Activated T-helper 9 cell treated with anti-CD3 and anti-CD28 coated beads, Interleukin-2, amount 50 U/mL, for 16 hours (primary cell): ENCODE measurements around the gene RUNX3.
"Not testable (repeated sequence)": the region's sequence is repeated elsewhere in the genome, so short reads cannot be mapped to it uniquely, and the experiment has no call there.

Experiments
- DNase-seq: peaks from one replicate; pipeline ENCODE4 v3.0.0-alpha.2; 2020; ENCODE audit warnings: low read depth

The RUNX3 gene

DNA sequence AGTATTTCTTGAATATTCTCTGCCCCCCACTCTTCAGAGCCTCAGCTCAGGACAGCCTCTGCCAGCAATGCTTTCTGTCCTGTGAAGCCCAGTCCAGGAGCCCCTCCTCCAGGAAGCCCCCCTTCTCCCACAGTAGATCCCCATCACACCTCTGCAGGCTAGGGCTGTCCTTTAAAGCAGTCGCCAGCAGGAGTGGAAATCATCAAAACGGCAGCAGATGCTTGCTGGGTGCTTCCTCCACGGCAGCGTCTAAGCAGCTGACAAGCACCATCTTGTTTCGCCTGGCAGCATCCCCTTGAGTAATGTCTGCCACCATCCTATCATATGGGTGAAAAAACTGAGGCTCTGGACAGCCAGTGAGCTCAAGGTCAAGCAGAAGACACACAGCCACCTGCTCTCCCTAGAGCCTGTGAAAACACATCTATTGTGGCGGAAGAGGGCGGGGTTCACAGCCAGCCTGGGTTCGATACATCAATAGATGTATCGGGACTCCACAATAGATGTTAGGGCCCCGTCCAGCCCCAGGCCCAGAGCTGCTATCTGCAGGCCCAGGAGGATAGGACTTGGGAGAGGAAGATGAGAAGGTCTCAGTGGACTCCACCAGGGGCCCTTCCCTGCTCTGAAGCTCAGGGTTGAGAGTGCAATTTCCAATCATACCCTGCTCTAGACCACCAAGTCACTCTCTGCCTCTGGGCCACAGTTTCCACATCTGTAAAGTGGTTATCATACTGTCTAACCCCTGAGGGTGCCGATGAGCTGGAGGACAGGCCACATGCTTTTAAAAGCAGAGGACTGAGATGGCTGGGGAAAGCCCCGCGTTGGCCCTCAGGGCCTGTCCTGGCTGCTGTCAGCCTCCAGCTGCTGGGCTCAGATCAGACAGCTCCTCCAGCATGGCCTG, 17.5 kb downstream of the RUNX3 start:
- no peak for DNase-seq

DNA sequence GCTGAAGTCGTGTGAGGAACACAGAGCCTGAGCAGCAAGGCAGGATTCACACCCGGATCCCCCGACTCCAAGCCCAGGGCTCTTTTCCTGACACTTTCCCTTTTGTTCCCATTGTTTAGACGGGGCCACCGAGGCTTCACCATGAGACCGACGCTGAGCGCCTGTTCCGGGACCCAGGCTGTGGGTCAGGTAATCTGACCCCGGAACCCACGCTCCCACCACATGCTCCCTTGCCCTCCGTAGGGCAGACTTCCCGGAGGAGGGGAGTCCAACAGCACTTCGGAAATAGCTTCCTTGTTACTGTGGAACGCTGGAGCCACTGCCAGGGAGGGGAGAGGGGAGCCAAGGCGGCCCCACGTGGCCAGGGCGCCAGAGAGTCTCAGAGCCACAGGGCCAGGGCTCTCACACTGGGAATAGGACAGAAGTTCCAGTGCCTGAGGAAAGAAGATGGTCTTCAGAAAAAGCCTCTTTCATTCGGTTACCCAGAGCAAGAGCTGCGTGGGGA, 18.4 kb downstream of the RUNX3 start:
- no peak for DNase-seq

DNA sequence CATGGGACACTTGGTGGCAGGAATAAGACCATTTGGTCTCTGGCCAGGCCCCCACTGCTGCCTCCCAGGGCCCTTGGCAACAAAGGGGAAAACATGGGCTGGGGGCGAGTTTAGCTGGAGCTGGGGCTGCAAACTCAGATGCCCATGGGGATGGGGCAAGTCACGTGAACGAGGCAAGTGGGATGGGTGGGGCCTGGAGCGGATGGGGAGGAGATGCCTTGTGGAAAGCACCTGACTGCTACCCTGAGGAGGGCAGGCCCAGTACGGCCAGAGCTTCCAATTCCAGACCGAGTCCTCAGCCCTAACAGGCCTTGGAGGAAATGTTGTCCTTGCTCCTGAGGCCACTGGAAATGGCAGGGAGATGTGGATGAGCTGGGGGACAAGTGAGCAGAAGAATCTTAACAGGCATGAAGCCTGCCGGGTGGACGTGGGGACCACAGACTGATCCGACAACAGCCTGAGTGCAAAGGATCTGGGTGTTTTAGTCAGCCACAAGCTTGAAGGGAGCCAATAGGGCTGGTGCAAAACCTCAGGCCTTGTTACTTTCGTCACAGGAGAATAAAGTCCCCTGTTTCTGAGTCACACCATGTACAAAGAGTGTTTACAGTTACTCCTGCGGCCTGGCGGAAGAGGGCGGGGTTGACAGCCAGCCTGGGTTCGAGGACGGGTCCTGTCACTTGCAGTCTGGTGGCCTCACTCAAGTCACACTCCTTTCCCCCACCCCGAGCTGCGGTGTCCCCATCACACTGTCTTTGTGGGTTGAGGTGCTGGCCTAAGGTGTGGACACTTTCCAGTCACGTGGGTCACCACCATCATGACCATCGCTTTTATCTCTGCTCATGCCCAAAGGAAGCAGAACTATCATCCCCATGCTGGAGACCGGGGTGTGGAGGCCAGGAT, 19.1 kb downstream of the RUNX3 start:
- DNase-seq: peak; percentile 64

DNA sequence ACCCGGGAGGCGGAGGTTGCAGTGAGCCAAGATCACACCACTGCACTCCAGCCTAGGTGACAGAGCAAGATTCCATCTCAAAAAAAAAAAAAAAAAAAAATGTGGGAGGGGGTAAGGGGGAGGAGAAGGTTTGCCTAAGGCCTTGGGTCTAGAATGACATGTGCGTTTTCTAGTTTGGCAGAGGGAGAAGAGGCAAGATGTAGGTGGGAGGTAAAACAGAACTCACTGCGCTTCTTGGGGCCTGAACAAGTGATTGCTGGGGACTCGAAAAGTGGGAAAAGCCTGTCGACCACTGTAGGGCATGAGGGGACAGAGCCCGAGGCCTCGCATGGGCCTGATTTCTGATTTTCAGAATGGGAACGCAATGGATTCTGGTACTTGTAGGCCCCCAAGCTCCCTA, 19.9 kb downstream of the RUNX3 start:
- DNase-seq: no peak

DNA sequence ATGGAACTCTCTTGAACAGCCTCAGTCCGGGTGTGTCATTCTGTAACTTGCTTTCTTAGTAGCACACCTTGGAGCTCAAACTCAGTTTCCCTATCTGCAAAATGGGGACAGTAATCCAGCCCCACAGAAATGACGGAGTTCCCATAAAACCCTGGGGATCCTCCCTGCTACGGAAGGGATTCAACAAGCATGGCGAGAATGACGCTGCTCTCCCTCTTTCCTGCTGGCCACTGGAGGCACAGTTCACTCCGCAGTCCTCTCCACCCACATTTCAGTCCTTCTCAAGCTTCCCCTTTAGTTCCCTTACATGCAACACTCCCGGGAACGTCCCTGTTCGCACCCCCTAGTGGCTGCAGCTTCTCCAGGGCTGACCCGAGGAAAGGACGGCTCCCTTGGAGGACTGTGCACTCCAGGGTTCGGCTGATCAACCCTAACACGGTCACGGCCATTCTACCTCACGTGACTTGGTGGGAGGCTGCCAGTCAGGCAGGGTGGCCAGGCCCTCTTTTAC, 20.6 kb downstream of the RUNX3 start:
- DNase-seq: no peak

DNA sequence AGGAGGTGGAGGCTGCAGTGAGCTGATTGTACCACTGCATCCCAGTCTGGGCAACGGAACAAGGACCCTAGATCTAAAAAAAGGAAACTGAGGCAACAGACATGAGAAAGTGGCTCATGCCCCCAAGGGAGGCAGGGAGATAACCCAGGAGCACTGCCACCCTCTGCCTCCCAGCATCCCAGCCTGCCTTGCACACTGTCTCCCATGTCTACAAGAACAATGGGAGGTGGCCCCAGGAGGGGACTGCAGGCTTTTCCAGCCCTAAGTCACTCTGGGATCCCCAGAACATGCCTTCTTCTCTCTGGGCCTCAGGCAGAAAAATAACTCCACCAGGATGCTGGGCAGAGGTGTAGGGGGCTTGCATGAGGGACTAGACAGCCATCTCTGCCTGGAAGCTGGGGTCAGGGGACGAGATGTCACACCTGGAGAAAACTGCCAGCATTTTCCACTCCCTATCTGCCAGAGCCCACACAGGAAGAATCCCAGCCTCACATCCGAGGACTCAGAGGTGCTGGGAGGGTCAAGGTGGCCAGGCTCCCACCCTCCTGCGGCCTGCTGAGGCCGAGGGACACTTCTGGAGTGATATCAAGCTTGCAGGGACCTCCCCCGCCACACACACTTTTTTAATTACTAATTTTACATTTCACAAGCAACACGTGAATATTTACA, 21.4 kb downstream of the RUNX3 start:
- no peak for DNase-seq

DNA sequence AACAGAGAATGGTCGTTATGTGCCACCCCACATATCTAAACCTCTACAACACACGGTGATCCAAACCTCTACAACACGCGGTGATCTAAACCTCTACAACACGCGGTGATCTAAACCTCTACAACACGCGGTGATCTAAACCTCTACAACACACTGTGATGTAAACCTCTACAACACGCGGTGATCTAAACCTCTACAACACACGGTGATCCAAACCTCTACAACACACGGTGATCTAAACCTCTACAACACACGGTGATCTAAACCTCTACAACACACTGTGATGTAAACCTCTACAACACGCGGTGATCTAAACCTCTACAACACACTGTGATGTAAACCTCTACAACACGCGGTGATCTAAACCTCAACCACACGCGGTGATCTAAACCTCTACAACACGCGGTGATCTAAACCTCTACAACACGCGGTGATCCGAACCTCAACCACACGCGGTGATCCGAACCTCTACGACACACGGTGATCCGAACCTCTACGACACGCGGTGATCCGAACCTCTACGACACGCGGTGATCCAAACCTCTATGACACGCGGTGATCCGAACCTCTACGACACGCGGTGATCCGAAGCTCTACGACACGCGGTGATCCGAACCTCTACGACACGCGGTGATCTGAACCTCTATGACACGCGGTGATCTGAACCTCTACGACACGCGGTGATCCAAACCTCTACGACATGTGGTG, 22.3 kb downstream of the RUNX3 start:
- not testable (repeated sequence) for DNase-seq

DNA sequence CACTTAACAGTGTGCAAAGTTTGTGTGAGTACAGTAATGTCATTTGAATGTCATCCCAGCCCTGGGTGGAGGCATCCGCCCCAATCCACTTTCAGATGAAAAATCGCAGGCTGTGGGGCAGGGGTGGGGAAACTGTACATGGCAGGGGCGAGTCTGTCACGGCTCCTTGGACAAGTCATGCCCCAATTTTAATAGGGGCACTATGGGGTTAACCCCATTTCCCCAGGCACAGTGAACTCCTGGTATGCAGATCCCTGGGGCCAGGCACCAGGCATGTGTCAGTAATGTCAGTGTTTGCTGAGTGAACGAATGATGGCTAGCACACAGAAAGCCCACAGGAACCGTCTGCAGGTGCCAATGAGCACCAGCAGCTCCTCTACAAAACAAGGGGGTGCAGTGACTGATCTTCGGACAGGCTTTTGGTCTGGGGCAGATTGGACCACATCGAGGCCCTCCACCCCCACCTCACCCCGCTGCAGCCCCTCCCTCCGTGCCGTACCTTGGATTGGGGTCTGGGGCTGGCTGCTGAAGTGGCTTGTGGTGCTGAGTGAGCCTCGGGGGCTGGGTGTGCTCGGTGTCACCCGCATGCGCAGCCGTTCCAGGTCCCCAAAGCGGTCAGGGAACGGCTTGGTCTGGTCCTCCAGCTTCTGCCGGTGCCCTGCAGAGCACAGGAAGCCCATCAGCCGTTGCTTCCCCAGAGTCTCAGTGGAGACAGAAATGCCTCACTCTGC, 23.2 kb downstream of the RUNX3 start:
- no peak for DNase-seq

DNA sequence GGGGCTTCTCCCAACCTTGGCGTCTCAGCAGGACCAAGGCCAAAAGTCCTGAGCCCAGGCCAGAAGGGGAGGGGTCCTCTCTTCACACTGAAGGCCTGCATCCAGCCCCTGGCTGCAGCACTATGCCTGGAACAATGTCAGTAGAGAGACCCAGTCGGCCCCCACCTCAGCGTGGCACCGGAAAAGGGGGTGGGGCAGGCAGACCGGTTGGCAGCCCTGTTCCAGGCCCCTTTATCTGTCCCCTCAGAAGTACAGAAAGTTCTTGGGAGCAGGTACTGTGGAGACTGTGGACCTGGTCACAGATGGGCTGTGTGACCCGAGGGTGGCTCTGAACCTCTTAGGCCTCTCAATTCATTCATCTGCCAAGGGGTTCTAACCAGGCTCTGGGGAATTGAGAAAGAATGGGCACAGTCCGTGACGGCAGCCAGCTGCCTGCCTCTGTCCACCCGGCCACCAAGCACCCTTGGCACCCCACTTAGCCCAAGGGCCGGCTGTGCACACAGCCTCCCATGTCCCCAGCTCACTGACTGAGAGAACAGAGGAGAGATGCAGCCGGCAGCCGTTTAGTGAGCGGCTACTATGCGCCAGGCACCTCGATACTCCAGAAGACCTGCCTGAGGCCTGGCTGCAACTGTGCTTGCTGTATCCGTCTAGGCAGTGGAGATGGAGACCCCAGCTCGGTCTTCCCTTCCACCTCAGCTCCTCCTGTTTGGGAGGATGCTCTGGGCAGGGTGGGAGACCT, 23.9 kb downstream of the RUNX3 start:
- DNase-seq: no peak

DNA sequence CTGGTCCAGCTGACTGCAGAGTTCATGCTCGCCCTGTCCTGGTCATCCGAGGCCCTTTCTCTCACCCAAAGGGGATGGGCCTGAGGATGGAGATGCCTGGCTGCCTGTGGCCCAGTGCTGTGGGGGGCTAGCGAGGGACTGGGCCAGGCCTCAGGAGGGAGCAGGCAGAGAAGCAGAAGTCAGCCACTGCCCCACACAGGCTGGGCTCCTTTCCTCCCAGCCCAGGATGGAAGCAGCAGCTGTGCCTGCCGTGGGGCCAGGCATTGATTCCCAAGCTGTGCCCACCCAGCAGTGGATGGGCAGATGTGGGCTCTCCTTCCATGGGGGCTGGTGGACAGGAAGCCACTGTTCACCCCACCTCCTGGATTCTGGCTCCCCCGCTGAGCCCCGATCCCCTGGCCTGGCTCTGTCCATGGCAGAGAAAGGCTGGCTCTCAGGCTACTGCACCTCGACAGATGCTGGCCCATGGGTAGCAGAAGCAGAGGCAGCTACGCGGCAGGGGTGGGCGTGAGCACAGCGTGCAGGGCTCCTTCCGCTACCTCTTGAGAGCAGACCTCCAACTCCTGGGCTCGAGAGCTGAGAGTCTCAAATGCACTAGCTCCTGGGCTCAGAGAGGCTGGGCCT, 24.6 kb downstream of the RUNX3 start:
- no peak for DNase-seq

DNA sequence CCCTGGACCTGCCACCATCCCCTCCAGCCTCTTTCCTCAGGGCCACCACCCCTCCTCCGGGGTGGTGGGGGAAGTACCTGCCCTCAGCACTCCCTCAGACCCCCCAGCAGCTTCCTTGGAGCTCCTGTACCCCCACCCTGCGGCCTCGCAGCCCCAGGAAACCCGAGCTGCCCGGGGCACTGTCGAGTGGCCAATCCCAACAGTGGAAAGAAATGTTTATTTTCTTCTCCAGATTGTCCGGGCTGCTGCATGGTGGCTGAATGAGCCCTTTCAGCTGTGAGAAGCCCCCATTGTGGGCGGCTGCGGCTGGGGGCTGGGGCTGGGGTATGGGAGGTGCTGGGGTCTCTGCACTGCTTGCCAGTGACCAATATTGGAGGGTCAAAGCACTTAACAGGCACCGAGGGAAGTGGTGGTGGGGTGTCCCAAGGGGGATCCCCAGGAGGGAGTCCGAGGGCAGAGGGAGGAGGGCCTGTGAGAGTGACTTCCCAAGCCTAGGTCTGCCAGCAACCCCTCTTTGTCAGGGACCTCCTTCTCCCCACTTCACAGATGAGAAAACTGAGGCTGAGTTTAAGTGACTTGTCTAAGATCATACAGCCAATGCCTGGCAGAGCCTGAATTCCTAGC, 25.2 kb downstream of the RUNX3 start:
- no peak for DNase-seq

DNA sequence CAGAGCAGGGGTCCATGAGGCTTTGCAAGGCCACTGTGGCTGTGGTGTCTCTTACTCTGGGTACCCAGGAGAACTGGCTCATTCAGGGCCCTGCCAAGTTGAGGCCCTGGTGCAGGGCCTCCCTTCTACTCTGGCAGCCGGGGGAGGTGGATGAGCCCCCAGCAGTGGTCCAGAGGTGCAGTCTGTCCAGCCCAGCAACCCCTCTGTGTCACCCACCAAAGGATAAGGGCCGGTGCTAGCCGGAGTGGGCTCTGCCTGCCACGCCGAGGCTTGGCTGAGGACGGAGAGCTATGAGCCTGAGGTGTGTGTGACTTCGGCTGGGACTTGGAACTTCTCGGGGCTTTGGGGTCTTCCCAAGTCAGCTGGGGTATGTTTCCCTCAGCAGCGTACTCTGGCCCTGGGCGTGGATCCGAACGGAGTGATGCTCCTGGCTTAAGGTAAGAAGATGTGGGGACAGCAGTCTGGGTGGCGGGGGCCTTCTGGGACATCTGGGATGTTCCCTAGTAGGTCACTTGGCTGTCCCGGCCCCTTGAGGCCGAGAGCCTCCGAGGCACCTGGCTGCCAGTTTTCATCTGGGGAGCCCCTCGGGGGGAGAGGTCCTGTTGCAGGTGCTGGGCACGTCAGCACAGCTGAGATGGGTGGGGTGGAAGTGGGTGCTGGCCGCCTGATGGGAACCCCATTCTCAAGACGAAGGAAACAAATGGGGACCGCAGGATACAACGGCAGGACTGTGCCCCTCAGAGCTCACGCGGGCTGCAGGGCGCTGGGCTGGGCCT, 25.9 kb downstream of the RUNX3 start:
- no peak for DNase-seq

DNA sequence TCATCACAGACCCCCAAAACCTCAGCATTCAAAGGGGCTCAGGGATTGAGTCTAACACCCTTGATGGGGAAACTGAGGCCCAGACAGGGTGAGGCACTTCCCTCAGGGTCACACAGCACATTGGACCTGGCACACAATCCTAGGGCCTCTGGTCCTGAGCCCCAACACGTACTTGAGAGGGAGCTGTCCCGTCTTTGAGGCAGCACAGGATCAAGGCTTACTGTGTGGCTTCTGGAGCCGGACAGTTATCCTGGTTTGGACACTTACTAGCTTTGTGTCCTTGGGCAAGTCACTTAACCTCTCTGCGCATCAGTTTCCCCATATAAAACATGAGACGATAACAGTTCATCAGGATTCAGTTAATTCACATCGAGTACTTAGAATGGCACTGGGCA, 26.5 kb downstream of the RUNX3 start:
- no peak for DNase-seq

DNA sequence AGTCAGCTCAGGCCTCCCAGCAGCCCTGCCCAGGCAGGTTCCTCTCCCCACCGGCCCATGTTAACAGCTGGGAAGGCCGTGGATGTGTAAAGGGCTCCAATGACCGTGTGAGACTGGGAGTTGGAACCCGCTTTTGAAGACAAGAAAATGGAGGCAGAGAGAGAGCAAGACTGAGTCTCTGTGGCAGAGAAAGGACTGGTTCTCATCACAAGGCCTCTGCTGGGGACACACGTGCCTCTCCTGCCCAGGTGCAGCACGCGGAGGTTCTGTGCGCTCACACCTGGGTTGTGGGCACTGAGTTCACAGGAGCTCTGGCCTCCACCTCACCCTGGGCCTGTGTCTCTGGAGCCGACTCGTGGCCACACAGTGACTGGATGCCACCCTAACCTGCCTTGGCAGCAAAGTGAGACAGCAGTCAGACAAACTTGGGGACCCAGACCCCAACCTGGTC, 27.0 kb downstream of the RUNX3 start:
- no peak for DNase-seq

DNA sequence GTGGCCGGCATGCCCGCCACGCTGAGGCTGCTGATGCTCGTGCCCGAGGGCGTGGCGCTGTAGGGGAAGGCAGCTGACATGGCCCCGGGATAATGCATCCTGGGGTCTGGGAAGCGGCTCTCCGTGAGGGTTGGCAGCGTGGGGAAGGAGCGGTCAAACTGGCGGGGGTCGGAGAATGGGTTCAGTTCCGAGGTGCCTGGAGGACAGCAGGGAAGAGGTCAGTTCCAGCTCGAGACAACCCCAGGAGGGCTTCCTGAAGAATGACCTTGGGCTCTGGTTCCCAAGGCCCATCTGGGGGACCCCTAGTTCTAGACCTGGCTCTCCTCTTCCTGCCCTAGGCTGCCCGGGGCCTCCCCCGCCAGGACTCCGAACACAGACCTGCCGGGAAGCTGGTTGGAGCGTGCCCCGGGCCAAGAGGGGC, 27.6 kb downstream of the RUNX3 start:
- DNase-seq: no peak

DNA sequence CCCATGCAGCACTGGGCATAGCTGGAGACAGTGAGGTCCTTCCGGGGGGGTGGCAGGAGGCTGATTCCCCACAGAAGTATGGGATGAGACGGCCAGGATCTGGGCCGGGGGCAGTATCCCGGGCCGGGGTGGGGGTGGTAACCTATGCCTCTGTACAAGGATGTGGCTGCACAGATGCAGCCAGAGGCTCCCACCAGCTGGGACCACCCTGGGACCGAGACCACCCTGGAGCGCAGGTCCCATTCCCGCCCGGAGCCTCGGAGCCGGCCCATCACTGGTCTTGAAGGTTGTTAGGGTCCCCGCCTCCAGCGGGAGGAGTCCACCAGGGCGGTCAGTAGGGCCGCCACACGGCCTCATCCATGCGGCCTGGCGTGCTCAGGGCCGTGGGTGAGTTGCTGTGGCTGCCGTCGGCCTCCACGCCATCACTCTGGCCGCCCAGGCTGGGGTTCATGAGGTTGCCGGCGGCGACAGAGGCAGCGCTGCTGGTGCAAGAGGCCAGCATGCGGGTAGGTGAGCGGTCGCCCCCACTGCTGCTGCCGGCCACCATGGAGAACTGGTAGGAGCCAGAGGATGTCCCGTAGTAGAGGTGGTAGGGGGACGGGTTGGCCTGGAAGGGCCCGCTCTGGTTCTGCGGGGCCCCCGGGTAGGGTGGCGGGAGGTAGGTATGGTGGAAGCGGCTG, 28.1 kb downstream of the RUNX3 start:
- no peak for DNase-seq

DNA sequence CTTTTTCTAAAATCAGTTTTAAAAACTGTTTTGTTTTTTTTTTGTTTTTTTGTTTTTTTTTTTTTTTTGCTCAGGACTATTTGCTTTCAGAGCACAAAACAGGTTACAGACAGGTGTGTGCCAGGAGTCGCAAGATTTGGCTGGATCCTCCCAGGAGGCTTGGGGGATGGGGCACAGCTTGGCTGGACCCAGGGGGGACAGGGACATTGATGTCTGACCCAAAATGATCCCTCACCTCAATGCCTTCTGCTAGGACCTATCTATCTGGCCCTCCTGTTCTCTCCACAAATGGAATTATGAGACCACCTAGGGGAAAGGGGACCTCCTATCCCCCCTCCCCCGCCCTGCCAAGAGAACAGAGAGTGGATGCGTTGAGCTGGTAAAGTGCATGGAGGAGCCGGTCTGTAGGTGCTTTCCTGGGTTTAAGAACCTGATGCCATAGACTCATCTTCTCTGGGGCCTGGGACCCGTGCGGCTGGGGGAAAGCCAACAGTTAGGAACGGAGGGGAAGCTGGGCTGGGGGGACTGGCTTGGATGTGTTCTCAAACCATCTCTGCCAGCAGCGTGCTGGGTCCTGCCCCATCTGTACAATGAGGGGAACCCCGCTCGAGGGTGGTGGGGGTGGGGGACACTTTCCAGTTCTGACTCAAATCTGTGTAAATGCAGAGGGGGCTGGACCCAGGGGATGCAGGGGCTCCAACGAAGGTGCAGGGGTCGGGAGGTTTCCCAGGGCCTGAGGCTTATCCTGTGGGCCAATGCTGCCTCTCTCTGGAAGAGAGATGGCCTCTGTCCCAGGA, 28.9 kb downstream of the RUNX3 start:
- no peak for DNase-seq
